NCI-H1417 (cell line): ENCODE results near the gene NADSYN1.
A peak's percentile ranks its signal among the peaks of the same experiment; 100 is the strongest.

Experiments used
- DNase-seq, 3 experiments: peaks; one replicate each; lab custom pipeline; 2025; lab: John Stamatoyannopoulos, UW

NADSYN1 gene

DNA sequence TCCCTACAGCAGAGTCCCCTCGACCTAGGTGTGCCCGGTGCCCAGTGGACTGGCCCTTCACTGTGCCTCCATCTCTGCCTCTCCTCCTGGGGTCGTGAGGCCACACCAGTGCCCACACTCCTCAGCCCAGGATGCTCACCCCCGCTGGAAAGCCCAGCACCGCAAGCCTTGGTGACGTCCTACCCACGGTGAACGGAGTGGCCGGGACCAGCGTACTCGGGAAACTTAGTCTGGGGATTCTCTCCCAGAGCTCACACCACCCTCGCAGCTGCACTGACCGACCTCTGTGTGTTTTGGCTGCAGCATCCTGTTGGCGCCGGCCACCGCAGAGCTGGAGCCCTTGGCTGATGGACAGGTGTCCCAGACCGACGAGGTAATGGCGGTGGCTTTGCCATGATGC is 38.5 kb downstream of the NADSYN1 start:
- DNase-seq: no peak

GRCh38 chr11:71491940-71492339 is 38.9 kb downstream of the NADSYN1 start:
- no peak for DNase-seq

- DNase-seq: no peak
These were observed 42.6 kb downstream of the NADSYN1 start for GRCh38 chr11:71495286-71496230.

- no peak for DNase-seq
These were observed 43.4 kb downstream of the NADSYN1 start for GRCh38 chr11:71496421-71496820.

DNA sequence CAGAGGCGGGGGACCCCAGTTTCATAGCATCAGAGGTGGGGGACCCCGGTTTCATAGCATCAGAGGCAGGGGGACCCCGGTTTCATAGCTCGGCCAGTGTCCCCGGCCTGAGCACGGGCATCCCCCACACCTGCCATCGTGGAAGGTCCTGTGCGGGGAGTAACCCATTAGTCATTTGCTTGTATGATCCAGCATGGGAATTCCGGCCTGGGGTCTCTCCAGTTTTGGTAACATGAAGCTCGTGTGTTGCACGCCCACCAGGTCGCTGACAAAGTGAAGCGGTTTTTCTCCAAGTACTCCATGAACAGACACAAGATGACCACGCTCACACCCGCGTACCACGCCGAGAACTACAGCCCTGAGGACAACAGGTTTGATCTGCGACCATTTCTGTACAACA is 45.1 kb downstream of the NADSYN1 start:
- no peak for DNase-seq

DNA sequence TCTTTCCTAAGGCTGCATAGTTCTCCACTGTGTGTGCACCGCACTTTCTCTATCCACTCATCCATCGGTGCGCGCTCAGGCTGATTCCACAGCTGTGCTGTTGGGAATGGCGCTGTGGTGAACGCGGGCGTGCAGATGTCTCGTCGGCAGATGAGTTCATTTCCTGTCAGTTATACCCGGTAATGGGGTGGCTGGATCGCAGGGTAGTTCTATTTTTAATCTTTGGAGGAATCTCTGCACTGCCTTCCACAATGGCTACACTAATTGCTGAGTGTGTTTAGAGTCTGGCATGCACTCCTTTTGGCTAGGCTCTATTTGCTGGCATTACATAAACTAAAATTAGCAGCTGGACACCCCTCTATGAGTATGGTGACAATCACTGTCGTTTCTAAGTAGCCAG is 46.1 kb downstream of the NADSYN1 start:
- DNase-seq: no peak

DNA sequence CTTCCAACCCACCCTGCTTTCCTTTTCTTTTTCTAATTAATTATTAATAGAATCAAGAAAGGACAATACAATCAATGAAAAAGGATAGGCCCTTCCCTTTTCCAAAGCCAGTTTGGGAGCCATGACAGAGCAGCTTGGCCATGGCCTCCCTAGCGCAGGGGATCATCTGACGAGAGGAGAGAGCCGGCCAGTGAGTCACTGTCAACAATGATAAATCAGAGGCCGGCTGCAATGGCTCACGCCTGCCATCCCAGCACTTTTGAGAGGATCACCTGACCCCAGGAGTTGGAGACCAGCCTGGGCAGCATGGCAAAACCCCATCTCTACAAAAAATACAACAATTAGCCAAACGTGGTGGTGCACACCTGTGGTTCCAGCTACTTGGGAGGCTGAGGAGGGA is 46.5 kb downstream of the NADSYN1 start:
- DNase-seq: no peak

DNA sequence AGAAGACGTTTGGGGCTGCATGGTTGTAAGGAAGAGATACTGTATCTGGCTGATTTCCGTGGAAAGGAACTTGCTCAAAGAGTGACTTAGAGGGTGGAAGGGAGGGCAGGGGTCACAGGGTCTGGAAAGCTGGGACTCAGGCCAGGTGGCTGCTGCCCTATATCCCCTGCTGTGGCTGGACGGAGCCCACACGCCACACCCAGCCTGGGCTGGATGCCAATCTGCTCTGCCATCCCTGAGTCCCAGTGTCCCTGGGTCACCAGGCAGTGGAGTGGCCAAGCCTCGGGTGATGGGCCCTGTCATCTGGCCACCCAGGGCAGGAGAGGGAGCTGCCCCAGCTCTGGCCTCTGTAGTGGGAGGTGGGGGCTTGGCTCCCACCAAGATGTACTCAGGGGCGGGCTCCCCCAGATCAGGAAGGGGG is 47.6 kb downstream of the NADSYN1 start:
- no peak for DNase-seq

DNA sequence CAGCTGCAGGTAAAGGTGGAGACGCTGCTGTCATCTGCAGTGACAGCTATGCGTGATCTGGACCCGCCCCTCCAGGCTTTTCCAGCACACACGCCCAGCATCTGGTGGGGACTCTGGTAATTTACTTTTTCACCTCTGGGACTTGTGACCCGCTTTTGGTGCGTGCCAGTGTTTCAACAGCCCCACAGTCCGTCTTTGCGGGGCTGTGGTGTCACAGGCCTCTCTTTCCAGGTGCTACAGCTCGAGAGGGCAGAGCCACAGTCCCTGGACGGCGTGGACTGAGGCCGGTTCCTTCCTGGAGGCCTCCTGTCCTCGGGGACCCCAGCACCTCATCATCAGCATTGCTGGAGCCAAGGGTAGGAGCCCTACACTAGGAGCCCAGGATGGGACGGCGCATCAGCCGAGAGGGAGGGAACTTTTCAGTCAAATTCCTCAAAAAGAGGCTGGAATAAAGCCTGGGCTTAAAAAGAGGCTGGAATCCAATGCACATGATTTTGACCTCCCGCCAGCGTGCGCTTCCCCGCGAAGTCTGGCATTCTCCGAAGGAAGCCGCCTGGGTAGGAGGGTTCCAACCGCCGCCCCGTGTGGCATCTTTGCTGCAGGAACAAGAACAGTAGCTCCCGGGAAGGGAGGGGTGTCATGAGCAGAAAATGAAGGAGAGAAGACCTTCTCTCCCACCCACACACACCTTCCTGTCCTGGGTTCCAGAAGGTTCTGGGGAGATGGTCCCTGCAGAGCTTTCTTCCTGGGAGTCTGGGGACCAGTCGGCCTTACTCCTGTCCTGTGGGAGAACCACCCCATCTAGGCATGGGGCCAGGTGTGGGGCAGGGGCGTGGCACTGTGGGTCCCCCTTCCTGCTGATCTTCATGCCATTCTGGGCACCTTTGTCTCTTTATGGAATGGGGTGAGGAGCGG is 48.3 kb downstream of the NADSYN1 start:
- DNase-seq: no peak

DNA sequence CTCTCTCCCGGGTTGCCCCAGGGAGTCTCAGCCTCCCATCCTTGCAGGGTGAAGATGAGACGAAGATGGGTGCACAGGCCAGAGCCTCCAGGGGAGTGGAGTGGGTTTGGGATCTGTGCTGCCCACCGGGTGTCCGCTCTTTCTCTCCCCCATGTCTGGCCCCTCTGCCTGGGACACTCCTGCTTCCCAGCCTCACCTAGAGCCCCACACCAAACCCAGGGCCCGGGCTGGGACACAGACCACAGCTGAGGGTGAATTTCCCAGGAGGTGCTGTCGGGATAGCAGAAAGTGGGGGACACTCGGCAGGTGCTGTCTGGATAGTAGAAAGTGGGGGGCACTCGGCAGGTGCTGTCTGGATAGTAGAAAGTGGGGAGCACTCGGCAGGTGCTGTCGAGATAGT is 49.0 kb downstream of the NADSYN1 start:
- no peak for DNase-seq

DNA sequence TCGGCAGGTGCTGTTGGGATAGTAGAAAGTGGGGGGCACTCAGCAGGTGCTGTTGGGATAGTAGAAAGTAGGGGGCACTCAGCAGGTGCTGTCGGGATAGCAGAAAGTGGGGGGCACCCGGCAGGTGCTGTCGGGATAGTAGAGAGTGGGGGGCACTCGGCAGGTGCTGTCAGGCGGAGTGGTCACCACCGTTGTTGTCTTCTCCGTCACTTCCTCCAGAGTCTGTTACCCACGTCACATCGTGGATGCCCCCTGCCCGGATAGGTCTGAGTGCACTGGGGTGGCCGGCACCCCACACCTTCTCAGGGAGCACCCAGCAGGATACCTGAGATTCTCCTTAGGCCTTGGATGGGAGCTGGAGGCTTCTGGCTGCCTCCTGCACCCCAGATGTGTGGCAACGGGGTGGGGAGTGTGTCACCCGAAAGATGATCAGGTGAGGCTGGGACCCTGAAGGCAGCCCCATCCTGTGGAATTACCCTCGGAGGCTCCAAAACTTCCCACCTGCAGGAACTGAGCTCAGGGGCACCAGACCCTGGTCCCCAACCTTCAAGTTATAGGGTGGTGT is 50.0 kb downstream of the NADSYN1 start:
- no peak for DNase-seq

GRCh38 chr11:71504531-71504930 is 51.5 kb downstream of the NADSYN1 start:
- peak in 2 of 3 experiments; percentile 70 to 89 for DNase-seq

DNA sequence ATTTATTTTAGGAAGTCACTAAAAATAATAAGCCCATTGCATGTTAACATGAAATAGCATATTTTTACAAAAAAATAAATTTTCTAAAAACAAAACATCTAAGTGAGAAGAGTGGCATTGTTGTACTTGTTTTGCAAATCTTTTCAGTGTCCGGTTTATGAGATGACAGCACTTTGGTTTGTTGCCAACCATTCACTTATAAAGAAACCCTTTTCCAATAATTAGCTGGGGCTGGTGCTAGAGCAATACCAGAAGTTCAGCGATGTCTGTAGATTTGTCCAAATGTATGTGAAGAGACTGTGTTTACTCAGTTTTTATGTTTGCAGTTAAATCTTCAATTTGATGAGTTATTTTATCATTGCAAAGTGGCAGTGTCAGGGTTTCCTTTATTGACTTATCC is 52.0 kb downstream of the NADSYN1 start:
- DNase-seq: peak in 2 of 3 experiments; percentile 26 to 67

GRCh38 chr11:71505781-71506180 is 52.8 kb downstream of the NADSYN1 start:
- DNase-seq: no peak

GRCh38 chr11:71507102-71507501 is 54.1 kb downstream of the NADSYN1 start:
- no peak for DNase-seq

DNA sequence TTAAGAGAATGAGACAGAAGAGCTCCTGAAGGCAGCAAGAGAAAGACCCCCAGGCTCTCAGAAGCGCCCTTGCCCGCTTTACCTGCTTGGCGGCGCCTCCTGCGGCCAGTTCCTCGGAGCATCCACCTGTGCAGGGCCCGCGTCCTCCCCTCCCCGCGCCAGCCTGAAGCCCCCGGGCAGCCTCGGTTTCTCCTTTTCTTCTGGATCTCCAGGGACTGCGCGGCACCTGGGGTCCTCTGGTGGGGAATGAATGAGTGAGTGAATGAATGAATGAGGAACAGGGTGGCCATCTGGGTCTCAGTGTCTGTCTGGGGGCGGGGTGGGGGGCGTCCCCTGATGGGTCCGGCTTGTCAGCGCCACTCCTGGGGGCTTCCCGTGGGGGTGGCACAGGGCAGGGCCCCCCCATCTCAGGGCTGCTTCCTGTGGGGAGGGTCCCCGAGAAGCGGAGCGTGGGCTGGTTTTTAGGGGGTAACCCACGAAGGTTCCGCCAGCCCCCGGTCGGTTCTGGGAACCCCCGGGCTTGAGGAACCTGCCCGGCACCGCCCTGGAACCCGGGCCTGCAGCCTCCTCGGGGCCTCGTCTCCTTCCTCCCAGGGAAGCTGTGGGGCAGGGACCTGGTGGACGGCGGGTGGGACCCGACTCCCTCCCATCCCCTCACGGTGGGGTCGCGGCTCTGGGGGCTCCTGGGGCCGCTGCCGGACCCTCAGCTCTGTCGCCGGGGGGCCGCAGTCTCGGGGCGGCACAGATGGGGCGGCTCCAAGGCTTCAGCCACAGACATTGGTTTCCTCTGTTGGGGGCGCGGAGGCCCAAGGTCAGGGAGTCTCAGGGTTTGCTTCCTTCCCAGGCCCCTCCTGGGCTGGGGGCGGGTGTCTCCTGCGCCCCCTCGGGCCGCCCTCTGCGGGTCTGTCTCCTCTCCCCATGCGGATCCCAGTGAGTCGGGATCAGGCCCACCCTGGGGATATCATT is 65.8 kb downstream of the NADSYN1 start:
- DNase-seq: no peak

DNA sequence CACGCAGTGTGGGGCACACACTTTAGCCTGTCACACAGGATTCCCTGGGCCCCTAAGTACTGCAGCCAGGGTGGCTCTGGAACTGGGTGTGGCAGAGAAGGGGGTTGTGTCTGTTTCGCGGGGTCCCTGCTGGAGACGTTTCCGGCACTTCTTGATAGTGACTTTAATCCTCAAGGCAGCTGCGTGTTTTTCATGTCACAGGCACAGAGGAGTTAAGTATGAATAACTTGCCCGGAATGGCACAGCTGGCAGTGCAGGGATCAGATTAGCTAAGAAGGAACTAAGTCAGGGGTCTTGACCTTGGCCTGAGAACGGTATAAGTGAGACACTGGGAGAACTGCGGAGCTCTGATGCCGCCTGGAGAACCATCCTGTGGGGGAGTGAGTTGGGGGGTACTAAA is 66.5 kb downstream of the NADSYN1 start:
- no peak for DNase-seq

- no peak for DNase-seq
These were observed 72.4 kb downstream of the NADSYN1 start for GRCh38 chr11:71525188-71525937.

DNA sequence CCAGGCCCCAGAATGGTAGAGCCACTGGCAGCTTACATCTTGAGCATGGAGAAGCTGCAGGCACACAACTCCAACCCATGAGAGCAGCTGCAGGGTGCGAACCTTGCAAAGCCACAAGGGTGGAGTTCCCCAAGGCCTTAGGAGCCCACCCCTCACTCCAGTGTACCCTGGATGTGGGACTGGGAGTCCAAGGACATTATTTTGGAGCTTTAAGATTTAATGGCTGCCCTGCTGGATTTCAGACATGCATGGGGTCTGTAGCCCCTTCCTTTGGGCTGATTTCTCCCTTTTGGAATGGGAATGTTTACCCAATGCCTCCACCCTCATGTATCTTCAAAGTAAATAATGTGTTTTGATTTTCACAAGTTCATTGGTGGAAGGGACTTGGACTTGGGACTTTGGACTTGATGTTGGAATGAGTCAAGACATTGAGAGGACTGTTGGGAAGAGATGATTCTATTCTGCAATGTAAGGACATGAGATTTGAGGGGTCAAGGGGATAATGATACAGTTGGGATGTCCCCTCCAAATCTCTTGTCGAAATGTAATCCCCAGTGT is 73.0 kb downstream of the NADSYN1 start:
- no peak for DNase-seq
